ENCODE data around the gene MC4R.

DNA sequence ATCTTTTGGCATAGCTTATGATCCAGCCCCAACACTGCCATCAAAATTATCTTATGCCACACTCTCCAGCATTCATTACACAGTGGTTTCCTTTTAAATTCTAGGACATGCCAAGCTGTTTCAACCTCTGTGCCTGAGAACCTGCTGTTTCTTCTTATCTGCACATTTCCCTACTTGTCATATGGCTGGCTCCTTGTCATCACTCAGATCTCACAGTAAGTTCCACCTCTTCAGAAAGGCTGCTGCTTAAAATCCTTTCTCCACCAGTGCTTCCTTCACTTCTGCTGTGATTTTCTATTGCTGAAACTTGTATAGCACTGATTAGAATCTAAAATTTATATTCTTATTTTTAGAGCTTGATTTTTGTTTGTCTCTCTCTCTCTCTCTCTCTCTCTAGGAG, 43.4 kb downstream of the MC4R start:
- TF ChIP-seq, protein P1, sequence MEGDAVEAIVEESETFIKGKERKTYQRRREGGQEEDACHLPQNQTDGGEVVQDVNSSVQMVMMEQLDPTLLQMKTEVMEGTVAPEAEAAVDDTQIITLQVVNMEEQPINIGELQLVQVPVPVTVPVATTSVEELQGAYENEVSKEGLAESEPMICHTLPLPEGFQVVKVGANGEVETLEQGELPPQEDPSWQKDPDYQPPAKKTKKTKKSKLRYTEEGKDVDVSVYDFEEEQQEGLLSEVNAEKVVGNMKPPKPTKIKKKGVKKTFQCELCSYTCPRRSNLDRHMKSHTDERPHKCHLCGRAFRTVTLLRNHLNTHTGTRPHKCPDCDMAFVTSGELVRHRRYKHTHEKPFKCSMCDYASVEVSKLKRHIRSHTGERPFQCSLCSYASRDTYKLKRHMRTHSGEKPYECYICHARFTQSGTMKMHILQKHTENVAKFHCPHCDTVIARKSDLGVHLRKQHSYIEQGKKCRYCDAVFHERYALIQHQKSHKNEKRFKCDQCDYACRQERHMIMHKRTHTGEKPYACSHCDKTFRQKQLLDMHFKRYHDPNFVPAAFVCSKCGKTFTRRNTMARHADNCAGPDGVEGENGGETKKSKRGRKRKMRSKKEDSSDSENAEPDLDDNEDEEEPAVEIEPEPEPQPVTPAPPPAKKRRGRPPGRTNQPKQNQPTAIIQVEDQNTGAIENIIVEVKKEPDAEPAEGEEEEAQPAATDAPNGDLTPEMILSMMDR (IDR thresholded peaks at IDR 0.05; ENCODE audit: insufficient read depth, low read length, poor library complexity, severe bottlenecking), result no peak
- TF ChIP-seq EZH2phosphoT487 (conservative IDR thresholded peaks at IDR 0.05; ENCODE audit: low read length), result no peak
